Suprapubic skin (tissue), 4 donors: ENCODE measurements around the gene RMND5B. TPM values are rescaled to one million over a fixed set of nuclear protein-coding genes. Genes with fewer than 3 reads are reported as not detected.
A peak's percentile ranks its signal among the peaks of the same experiment; 100 is the strongest.

Experiments
- DNase-seq, 2 donors: peaks; one replicate each; pipeline ENCODE4 v3.0.0-alpha.2; 2019; ENCODE audit warnings: low spot score in 2 of 2
- H3K27ac ChIP-seq: fragments of 200-600 bp; sonication (generic); one replicate; pipeline ENCODE4 v1.5.1; 2019
- H3K27me3 ChIP-seq: fragments of 200-600 bp; sonication (generic); one replicate; pipeline ENCODE4 v1.5.1; 2019
- H3K36me3 ChIP-seq: fragments of 200-600 bp; sonication (generic); one replicate; pipeline ENCODE4 v1.5.1; 2019
- H3K4me1 ChIP-seq: fragments of 200-600 bp; sonication (generic); one replicate; pipeline ENCODE4 v1.5.1; 2019
- H3K4me3 ChIP-seq: fragments of 200-600 bp; sonication (generic); one replicate; pipeline ENCODE4 v1.5.1; 2019; ENCODE audit warnings: mild to moderate bottlenecking
- H3K9me3 ChIP-seq: fragments of 200-600 bp; sonication (generic); one replicate; pipeline ENCODE4 v1.5.1; 2019
- EP300 ChIP-seq: sonication (generic); formaldehyde crosslinking; IDR thresholded peaks from one replicate; pipeline ENCODE4 v1.6.1; 2017; ENCODE audit warnings: antibody characterized with exemption
- POLR2A ChIP-seq, 2 donors: fragments of 450-650 bp; IDR thresholded peaks; one replicate each; pipeline ENCODE4 v1.6.1; 2017; ENCODE audit warnings: antibody characterized with exemption in 2 of 2, mild to moderate bottlenecking in 2 of 2, moderate library complexity in 2 of 2
- POLR2AphosphoS5 ChIP-seq, 3 donors: sonication (generic); formaldehyde crosslinking; IDR thresholded peaks; one replicate each; pipeline ENCODE4 v1.6.1; 2017; ENCODE audit warnings: antibody characterized with exemption in 3 of 3
- WGBS: methylation state at CpG from one replicate; pipeline ENCODE4 v1.1.5; 2018; 5-methylcytosine and 5-hydroxymethylcytosine counted together
- total RNA-seq, 4 donors: library from RNA; depleted of rRNA; stranded (reverse); fragments of >200 nt; gene quantifications; one replicate each; pipeline ENCODE4 v1.1.0, GENCODE V29; 2016
- TF ChIP-seq, protein P1 (sequence below), 2 donors: fragments of 200-600 bp in 1 of 2; fragments of 450-650 bp in 1 of 2; sonication (generic) in 1 of 2; IDR thresholded peaks; one replicate each; pipeline ENCODE4 v1.5.1; 2016 to 2019; ENCODE audit warnings: antibody characterized with exemption in 2 of 2, mild to moderate bottlenecking in 1 of 2, moderate library complexity in 1 of 2

The RMND5B gene
- total RNA-seq, 4 donors from 2014 or later = 38.6 to 60.6 (median 42.9) TPM

DNA sequence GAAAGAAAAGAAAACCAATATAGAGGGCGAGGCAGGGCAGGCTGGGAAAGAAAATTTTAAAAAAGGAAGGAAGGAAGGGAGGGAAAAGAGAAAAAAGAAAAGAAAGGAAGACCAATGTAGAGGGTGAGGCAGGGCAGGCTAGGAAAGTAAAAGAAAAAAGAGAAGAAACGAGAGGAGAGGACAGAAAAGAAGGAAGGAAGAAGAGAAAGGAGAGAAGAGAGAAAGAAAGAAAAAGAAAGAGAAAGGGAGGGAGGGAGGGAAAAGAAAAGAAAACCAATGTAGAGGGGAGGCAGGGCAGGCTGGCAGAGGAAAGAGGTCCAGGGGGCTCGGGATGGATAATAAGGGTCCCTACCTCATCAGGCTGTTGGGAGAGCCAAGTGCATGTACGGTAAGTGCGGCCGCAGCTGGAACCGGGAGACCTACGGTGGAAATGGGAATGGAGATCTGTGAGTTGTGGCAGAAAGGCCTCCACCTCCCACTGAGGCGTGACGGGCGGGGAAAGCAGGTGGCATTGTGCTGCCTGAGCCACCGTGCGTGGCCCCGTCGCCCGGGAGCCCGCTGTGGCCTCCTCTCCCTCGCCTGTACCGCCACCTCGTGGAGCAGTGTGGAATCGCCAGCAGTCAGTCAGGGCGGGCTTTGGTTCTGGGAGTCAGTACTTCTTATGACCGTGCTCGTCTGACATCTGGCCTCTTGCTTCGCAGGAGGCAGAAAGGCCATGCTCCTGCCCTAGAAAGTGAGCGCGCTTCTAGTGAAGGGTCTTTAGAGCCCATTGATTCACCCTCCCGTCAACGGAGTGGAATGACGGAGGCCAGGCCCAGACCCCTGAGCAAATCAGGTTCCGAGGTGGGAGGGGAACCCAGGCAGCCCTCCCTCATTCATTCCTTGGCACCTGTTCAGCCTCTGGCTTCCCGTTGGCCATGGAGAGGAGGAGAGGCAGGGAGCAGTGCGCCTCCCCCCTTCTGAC, 33.2 kb downstream of the RMND5B start:
- Histone ChIP-seq H3K9me3 (no peaks in the 10 kb centered on the region), H3K36me3 (no peaks in the 10 kb centered on the region), H3K4me1 (peaks cover 9% of the 10 kb centered on the region), H3K27ac (no peak overlapping the region), H3K27me3 (peaks cover 30% of the 10 kb centered on the region), H3K4me3 (peak overlapping the region; percentile 12)
- 15% methylated on average over 23 of the region's 33 CpGs for WGBS
- TF ChIP-seq EP300 = no peak
- TF ChIP-seq, protein P1, sequence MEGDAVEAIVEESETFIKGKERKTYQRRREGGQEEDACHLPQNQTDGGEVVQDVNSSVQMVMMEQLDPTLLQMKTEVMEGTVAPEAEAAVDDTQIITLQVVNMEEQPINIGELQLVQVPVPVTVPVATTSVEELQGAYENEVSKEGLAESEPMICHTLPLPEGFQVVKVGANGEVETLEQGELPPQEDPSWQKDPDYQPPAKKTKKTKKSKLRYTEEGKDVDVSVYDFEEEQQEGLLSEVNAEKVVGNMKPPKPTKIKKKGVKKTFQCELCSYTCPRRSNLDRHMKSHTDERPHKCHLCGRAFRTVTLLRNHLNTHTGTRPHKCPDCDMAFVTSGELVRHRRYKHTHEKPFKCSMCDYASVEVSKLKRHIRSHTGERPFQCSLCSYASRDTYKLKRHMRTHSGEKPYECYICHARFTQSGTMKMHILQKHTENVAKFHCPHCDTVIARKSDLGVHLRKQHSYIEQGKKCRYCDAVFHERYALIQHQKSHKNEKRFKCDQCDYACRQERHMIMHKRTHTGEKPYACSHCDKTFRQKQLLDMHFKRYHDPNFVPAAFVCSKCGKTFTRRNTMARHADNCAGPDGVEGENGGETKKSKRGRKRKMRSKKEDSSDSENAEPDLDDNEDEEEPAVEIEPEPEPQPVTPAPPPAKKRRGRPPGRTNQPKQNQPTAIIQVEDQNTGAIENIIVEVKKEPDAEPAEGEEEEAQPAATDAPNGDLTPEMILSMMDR (IDR thresholded peaks at IDR 0.05) = peak; percentile 96 to 99
- peak; percentile 90 to 92 for DNase-seq

DNA sequence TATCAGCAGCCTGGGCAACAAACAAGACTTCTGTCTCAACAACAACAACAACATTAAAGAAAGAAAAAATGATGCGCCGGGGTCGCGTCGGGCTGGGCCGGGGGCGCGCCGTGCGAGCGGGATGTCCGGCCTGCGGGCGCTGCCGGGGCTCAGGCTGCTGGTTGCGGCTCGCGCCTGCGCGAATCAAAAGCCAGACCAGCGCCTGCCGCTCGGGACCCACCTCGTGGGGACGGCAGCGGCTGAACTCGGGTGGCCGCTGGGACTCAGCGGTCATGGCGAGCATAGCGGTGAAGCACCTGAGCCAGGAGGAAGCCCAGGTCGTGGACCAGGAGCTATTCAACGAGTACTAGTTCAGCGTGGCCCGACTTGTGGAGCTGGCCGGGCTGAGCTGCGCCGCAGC, 34.8 kb downstream of the RMND5B start:
- TF ChIP-seq POLR2AphosphoS5 (IDR thresholded peaks at IDR 0.05) (no peak), EP300 (no peak)
- Histone ChIP-seq H3K36me3 (no peaks in the 10 kb centered on the region), H3K4me1 (peaks cover 9% of the 10 kb centered on the region), H3K27me3 (peaks cover 30% of the 10 kb centered on the region), H3K9me3 (no peaks in the 10 kb centered on the region), H3K4me3 (no peak overlapping the region), H3K27ac (no peak overlapping the region)
- WGBS = 67% methylated on average over 29 of the region's 38 CpGs
- DNase-seq = peak in 1 of 2 donors; percentile 49

DNA sequence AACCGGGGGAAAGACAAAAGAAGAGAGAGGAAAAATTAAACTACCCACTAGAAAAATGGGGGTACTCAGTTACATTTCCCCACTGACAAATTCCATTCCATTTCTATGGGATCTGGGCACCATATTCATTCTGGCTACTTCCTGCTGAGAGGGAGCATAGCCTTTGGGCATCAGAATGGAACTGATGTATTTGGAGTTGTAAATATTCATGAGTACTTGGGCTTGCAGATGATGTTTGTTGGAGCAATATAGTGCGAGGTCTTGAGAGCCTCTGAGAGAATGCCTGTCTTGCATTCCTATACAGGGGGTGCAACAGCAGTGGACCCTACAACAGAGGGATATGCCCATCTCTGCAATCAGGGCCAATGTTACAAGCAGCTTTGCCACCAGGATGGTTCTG, 39.6 kb downstream of the RMND5B start:
- Histone ChIP-seq H3K9me3 (no peaks in the 10 kb centered on the region), H3K27me3 (peaks cover 5% of the 10 kb centered on the region), H3K4me1 (no peaks in the 10 kb centered on the region), H3K27ac (no peak overlapping the region), H3K36me3 (no peaks in the 10 kb centered on the region), H3K4me3 (no peak overlapping the region)
- no peak for TF ChIP-seq POLR2A (IDR thresholded peaks at IDR 0.05)
- TF ChIP-seq, protein P1 (IDR thresholded peaks at IDR 0.05) = no peak
- TF ChIP-seq POLR2AphosphoS5 (IDR thresholded peaks at IDR 0.05) = no peak
- TF ChIP-seq EP300 = no peak
- WGBS = 92% methylated on average over 2 of the region's 2 CpGs
- DNase-seq = no peak

DNA sequence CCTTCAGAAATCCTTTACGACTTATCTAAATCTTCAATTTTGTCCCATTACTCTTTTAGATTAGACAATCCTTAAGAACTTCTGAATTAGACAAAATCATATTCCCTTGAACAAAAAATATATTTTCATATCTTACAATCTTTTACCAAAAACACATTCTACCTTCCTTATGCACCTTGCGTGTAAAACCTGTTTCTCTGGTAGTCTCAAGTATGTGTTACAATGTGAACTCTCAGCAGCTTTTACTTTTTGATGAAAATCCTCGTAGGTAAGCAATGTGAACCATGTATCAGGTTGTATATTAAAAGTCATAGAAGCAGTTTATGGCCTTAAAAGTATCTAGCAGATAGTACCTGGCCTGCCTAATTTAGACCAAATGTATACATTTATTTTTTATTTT, 43.6 kb downstream of the RMND5B start:
- TF ChIP-seq POLR2AphosphoS5 (IDR thresholded peaks at IDR 0.05) = no peak
- TF ChIP-seq EP300 = no peak
- TF ChIP-seq, protein P1 (IDR thresholded peaks at IDR 0.05) = no peak
- no peak for TF ChIP-seq POLR2A (IDR thresholded peaks at IDR 0.05)
- Histone ChIP-seq H3K27ac (no peak overlapping the region), H3K36me3 (no peaks in the 10 kb centered on the region), H3K27me3 (no peaks in the 10 kb centered on the region), H3K4me1 (no peaks in the 10 kb centered on the region), H3K4me3 (no peak overlapping the region), H3K9me3 (no peaks in the 10 kb centered on the region)
- 88% methylated on average over 3 of the region's 3 CpGs for WGBS
- DNase-seq = no peak

DNA sequence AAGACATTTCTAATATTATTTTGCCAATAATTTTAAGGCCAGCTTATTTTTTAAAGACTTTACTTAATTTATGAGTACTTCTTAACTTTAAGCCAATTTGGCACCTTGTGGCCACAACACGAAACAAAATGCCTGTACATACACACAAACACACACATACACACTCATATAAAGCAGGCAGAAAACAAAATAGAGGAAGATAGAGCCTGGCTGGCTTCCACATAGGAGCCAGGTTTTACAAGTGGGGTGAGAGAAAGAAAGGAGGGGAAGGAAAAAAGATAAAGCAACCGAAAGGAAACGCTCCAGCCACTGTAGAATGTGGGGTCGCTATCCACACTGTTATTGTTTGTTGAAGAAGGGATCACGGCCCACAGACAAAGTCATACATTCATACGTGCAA, 46.0 kb downstream of the RMND5B start:
- WGBS = 79% methylated on average over 6 of the region's 6 CpGs
- TF ChIP-seq, protein P1 (IDR thresholded peaks at IDR 0.05) = no peak
- TF ChIP-seq EP300 = no peak
- TF ChIP-seq POLR2A (IDR thresholded peaks at IDR 0.05) = no peak
- no peak for TF ChIP-seq POLR2AphosphoS5 (IDR thresholded peaks at IDR 0.05)
- peak in 1 of 2 donors; percentile 8 for DNase-seq

More for the DNA sequence above, 46.0 kb downstream of the RMND5B start:
- no peaks in the 10 kb centered on the region for H3K4me1 ChIP-seq
- H3K9me3 ChIP-seq = no peaks in the 10 kb centered on the region
- no peak overlapping the region for H3K4me3 ChIP-seq
- no peaks in the 10 kb centered on the region for H3K36me3 ChIP-seq
- H3K27ac ChIP-seq = no peak overlapping the region
- H3K27me3 ChIP-seq = peaks cover 5% of the 10 kb centered on the region
